ENCODE data around the gene NOS1AP. TPM values are rescaled to one million over a fixed set of nuclear protein-coding genes. Genes with fewer than 3 reads are reported as not detected.
A peak's percentile ranks its signal among the peaks of the same experiment; 100 is the strongest.

NOS1AP gene
- total and polyA plus RNA-seq, 2 donors (not counting 3 experiments of a cell fraction or from before 2014, with no cell fraction given), result 1.3 to 5.4 TPM

DNA sequence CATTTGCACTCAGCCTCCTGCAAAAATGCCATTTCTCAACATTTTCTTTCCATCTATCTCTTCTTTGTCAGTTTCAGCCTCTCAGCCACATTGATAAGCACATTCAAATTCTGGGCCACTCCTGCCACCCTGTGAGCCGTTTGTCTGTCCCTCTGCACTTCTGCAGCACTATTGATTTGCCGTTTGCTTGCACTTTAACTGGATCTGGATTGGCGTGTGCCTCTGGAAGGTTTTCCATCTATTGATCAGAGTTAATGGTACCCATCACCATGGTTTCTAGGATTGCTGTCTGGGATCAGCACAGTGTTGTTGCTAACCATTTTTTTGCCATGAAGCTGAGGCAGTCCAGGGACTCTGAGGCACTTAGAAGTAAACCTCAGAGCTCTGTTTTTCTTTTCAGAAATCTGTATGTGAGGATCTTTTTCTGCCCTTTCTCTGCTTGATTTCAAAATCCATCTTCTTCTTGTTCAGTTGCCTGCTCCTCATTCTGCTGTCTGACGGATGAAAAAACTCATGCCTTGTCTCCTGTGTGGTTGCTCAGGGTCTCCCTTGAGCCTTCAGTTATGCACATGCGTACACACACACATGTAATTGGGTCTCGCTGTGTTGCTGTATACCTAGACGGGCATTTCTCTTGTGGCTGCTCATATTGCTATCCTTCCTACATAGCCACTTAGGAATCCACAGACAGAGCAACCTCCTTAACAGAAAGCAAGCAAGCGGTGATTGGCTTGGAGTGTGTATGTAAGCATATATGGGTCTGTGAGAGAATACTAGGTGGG, 67.9 kb downstream of the NOS1AP start:
- Histone ChIP-seq H3K36me3 (ENCODE audit: control insufficient read depth in 2 of 2, extremely low read depth in 1 of 2, insufficient read depth in 2 of 2, low read length in 2 of 2) (no peaks in the 10 kb centered on the region), H3K4me1 (ENCODE audit: control insufficient read depth, extremely low read depth, insufficient read depth, low read length) (peaks cover 18% of the 10 kb centered on the region), H3K4me3 (replicated peaks in 1 of 3; ENCODE audit: insufficient read depth in 1 of 3, low read depth in 1 of 3, low read length in 3 of 3) (no peak overlapping the region), H3K9me3 (replicated peaks; ENCODE audit: control insufficient read depth, insufficient read depth, low read length) (no peaks in the 10 kb centered on the region), H3K79me2 (ENCODE audit: control insufficient read depth, insufficient read depth, low read length) (no peaks in the 10 kb centered on the region), H3K4me2 (ENCODE audit: insufficient read depth, low read length) (peak overlapping the region; percentile 0), H3K9ac (replicated peaks; ENCODE audit: extremely low read depth, insufficient read depth, low read length) (no peak overlapping the region), H3K9me1 (replicated peaks; ENCODE audit: control insufficient read depth, extremely low read depth, insufficient read depth, low read length) (no peaks in the 10 kb centered on the region), H3K27me3 (ENCODE audit: control insufficient read depth in 2 of 2, insufficient read depth in 2 of 2, low read length in 2 of 2) (no peaks in the 10 kb centered on the region), H4K20me1 (replicated peaks; ENCODE audit: control insufficient read depth, extremely low read depth, insufficient read depth, low read length) (no peaks in the 10 kb centered on the region), H3K27ac (ENCODE audit: insufficient read depth, low read depth, low read length) (no peak overlapping the region), H2AFZ (ENCODE audit: low read depth, low read length) (no peak overlapping the region)
- BruUV-seq (replicated peaks), result no TSS peak
- ChIA-PET POLR2A (no interaction called here), CTCF (no interaction called here)
- dilution Hi-C loops (cut with MboI; ENCODE audit: extremely low pct_ligation_motif_present, low sequenced_read_pairs) (no loop called here), intact Hi-C loops (cut with micrococcal nuclease) (no loop called here)
- no peak for TF ChIP-seq POLR2A (IDR thresholded peaks at IDR 0.05; ENCODE audit: low read depth, low read length)
- TF ChIP-seq CTCF (IDR thresholded peaks at IDR 0.05; ENCODE audit: extremely low read depth in 1 of 2, insufficient read depth in 1 of 2, low read depth in 1 of 2, low read length in 2 of 2), result no peak
- TF ChIP-seq JUN (IDR thresholded peaks at IDR 0.05; ENCODE audit: borderline replicate concordance, insufficient read depth, insufficient read length, low read depth), result no peak
- TF ChIP-seq FOS (IDR thresholded peaks at IDR 0.05; ENCODE audit: borderline replicate concordance, insufficient read depth, low read length), result no peak
- no peak for TF ChIP-seq MYC (IDR thresholded peaks at IDR 0.05; ENCODE audit: low read depth, low read length)
- no peak for TF ChIP-seq MAX (IDR thresholded peaks at IDR 0.05; ENCODE audit: insufficient read depth, insufficient read length)
- no peak for TF ChIP-seq EZH2 (IDR thresholded peaks at IDR 0.05; ENCODE audit: borderline replicate concordance, low read depth, low read length, severe bottlenecking)
- TF ChIP-seq GATA2 (IDR thresholded peaks at IDR 0.05; ENCODE audit: insufficient read depth, insufficient read length, low read depth, low read length), result no peak
- no peak for TF ChIP-seq POLR2AphosphoS5 (IDR thresholded peaks at IDR 0.05; ENCODE audit: insufficient read depth, low read depth, low read length)
- no peak for DNase-seq (ENCODE audit: low read depth, low spot score)
- no peak for FAIRE-seq
